ENCODE measurements around the gene MYCBP2.

MYCBP2 gene, protein sequence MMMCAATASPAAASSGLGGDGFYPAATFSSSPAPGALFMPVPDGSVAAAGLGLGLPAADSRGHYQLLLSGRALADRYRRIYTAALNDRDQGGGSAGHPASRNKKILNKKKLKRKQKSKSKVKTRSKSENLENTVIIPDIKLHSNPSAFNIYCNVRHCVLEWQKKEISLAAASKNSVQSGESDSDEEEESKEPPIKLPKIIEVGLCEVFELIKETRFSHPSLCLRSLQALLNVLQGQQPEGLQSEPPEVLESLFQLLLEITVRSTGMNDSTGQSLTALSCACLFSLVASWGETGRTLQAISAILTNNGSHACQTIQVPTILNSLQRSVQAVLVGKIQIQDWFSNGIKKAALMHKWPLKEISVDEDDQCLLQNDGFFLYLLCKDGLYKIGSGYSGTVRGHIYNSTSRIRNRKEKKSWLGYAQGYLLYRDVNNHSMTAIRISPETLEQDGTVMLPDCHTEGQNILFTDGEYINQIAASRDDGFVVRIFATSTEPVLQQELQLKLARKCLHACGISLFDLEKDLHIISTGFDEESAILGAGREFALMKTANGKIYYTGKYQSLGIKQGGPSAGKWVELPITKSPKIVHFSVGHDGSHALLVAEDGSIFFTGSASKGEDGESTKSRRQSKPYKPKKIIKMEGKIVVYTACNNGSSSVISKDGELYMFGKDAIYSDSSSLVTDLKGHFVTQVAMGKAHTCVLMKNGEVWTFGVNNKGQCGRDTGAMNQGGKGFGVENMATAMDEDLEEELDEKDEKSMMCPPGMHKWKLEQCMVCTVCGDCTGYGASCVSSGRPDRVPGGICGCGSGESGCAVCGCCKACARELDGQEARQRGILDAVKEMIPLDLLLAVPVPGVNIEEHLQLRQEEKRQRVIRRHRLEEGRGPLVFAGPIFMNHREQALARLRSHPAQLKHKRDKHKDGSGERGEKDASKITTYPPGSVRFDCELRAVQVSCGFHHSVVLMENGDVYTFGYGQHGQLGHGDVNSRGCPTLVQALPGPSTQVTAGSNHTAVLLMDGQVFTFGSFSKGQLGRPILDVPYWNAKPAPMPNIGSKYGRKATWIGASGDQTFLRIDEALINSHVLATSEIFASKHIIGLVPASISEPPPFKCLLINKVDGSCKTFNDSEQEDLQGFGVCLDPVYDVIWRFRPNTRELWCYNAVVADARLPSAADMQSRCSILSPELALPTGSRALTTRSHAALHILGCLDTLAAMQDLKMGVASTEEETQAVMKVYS (N-terminal part only)

DNA sequence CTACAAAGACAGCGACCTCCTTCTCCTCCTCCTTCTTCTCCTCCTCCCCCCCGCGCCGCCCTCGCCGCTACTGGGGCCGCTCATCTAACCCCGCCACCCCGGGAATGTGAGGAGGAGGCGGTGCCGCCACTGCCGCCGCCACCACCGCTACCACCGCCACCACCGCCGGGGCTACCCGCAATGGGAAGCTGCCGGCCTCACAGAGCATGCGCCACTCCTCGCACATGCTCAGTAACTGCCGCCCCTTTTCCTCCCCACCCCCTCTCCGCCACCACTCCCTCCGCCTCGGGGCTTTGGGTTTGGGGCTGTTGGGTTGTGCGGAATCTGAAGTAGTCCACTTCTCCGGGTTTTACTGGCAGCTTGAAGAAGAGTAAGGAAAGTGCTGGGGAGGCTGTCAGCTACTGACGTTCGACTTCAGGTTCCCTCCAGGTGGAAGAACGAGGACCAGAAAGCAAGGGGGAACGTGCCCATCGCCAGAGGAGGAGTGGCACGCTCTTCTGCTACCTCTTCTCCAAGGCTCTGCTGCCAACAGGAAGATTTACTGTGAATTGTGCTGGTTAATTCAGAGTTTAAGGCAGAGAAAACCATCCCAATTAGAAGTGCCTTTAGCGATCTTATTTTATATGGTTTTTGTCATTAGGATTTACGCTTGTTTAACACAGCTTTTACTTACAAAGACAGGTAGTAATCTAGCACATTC is at the start of gene MYCBP2:
Gene MYCBP2, minus strand, starts transcription at position 190 of the 700 bp plus-strand sequence. CDS start 319 bp downstream, outside the sequence.
- Histone ChIP-seq H3K27me3 (ENCODE audit: insufficient read depth, insufficient read length) (peaks cover 31% of the 10 kb centered on the region), H3K4me3 (ENCODE audit: insufficient read length, low read depth) (peak within 1 kb of the TSS; percentile 78), H3K9me3 (ENCODE audit: insufficient read depth, low read length) (no peaks in the 10 kb centered on the region), H3K4me1 (ENCODE audit: insufficient read depth, insufficient read length) (no peaks in the 10 kb centered on the region), H3K9ac (ENCODE audit: insufficient read length, low read depth) (peak within 1 kb of the TSS; percentile 76), H3K36me3 (ENCODE audit: insufficient read depth, insufficient read length, low read length) (no peaks in the 10 kb centered on the region)
- no peak for TF ChIP-seq ZNF274 (IDR thresholded peaks at IDR 0.05; ENCODE audit: low read depth, low read length)
- DNase-seq (ENCODE audit: low read depth, low spot score) = peak; percentile 99

DNA sequence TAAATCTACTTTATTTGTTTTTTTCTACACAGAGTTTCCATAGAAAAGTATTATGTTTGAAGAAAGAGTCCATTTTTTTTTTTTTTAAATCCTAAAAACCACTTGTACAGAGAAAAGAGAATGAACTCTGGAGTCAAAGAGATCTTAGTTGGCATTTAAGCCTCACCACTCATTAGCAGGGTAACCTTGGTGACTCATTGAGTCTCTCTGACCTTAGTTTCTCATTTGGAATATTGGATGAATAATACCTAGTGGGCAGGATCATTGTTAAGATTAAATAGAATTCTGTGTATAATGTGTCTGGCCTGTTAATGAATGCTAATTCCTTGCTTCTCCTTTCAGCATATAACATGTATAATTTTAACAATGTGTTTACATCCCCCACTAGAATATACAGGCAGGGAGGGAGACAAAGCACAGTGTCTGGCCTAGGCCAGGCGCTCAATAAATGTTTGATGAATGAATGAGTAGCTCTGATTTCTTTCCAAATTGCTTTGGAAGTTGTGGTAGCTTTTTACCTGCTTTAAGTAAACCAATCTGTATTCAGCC is 48.7 kb upstream of the MYCBP2 start:
- TF ChIP-seq ZNF274 (IDR thresholded peaks at IDR 0.05; ENCODE audit: low read depth, low read length) (no peak), SUZ12 (IDR thresholded peaks at IDR 0.05; ENCODE audit: extremely low read depth, insufficient read depth, insufficient read length) (no peak), YY1 (IDR thresholded peaks at IDR 0.05; ENCODE audit: insufficient read depth, insufficient read length) (no peak)
- Histone ChIP-seq H3K9ac (ENCODE audit: insufficient read length, low read depth) (no peak overlapping the region), H3K27me3 (ENCODE audit: insufficient read depth, insufficient read length) (no peaks in the 10 kb centered on the region), H3K4me1 (ENCODE audit: insufficient read depth, insufficient read length) (no peaks in the 10 kb centered on the region), H3K9me3 (ENCODE audit: insufficient read depth, low read length) (no peaks in the 10 kb centered on the region), H3K36me3 (ENCODE audit: insufficient read depth, insufficient read length, low read length) (no peaks in the 10 kb centered on the region), H3K4me3 (ENCODE audit: insufficient read length, low read depth) (no peak overlapping the region)
- no peak for DNase-seq (ENCODE audit: low read depth, low spot score)

DNA sequence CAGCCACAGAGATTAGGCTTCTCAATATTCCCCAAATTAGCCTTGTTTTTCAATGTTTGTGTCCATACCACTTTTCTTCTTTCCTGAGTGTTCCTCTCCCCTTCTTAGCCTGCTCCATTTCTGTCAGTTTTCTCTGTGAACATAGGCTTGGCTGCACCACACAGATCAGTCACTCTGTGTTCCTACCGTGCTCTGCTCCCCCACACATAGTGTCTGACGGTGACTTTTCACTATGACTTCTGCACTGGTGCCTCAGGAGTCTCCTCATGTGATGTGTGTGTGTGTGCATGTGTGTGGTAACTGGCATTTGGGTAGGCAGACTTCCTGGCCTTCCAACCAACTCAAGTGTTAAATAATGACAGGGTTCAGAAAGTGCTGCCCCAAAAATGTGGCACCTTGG is 47.9 kb upstream of the MYCBP2 start:
- no peaks in the 10 kb centered on the region for H3K9me3 ChIP-seq (ENCODE audit: insufficient read depth, low read length)
- no peaks in the 10 kb centered on the region for H3K4me1 ChIP-seq (ENCODE audit: insufficient read depth, insufficient read length)
- no peak for DNase-seq (ENCODE audit: low read depth, low spot score)
- H3K4me3 ChIP-seq (ENCODE audit: insufficient read length, low read depth) = no peak overlapping the region
- TF ChIP-seq ZNF274 (IDR thresholded peaks at IDR 0.05; ENCODE audit: low read depth, low read length) (no peak), SUZ12 (IDR thresholded peaks at IDR 0.05; ENCODE audit: extremely low read depth, insufficient read depth, insufficient read length) (no peak)
- H3K9ac ChIP-seq (ENCODE audit: insufficient read length, low read depth) = no peak overlapping the region
- H3K36me3 ChIP-seq (ENCODE audit: insufficient read depth, insufficient read length, low read length) = no peaks in the 10 kb centered on the region
- H3K27me3 ChIP-seq (ENCODE audit: insufficient read depth, insufficient read length) = no peaks in the 10 kb centered on the region

DNA sequence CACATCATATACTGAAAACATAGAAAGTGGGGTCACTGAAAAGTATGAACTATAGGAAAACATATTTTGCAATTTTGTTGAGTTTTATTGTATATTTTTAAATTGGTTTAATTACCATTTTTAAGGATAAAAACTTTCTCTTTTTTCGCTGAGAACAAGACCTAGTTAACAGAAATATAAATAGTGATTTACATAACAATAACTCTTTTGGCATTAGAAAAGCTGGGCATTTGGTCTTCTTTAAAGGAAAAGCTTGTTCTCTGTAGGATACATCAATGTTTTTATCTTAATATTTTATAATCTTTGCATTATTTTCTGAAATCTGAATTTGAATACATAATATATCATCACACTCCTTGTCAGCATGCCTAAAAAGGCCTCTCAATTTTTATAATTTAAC is 47.4 kb upstream of the MYCBP2 start:
- no peaks in the 10 kb centered on the region for H3K36me3 ChIP-seq (ENCODE audit: insufficient read depth, insufficient read length, low read length)
- TF ChIP-seq ZNF274 (IDR thresholded peaks at IDR 0.05; ENCODE audit: low read depth, low read length) (no peak), SUZ12 (IDR thresholded peaks at IDR 0.05; ENCODE audit: extremely low read depth, insufficient read depth, insufficient read length) (no peak), YY1 (IDR thresholded peaks at IDR 0.05; ENCODE audit: insufficient read depth, insufficient read length) (no peak)
- H3K4me1 ChIP-seq (ENCODE audit: insufficient read depth, insufficient read length) = no peaks in the 10 kb centered on the region
- H3K27me3 ChIP-seq (ENCODE audit: insufficient read depth, insufficient read length) = no peaks in the 10 kb centered on the region
- H3K4me3 ChIP-seq (ENCODE audit: insufficient read length, low read depth) = no peak overlapping the region
- H3K9ac ChIP-seq (ENCODE audit: insufficient read length, low read depth) = no peak overlapping the region
- no peaks in the 10 kb centered on the region for H3K9me3 ChIP-seq (ENCODE audit: insufficient read depth, low read length)
- no peak for DNase-seq (ENCODE audit: low read depth, low spot score)

DNA sequence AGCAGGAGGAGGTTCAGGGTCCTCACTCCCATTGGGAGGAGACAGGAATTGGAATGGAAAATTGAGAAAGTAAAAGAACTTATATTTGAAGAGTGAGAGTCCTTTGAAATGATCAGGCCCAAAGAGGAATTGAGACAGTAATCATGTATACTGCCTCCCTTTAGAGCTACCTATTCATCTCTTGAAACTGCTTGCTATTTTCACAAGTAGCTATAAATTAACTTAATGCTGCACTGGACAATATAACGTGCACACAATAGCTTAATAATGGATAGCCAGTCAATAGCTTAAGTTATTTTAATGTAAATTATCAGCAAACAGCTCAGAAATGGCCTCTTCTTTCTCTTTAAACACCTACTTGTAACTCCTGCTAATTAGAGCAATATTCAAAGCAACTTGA is 46.6 kb upstream of the MYCBP2 start:
- TF ChIP-seq ZNF274 (IDR thresholded peaks at IDR 0.05; ENCODE audit: low read depth, low read length) (no peak), YY1 (IDR thresholded peaks at IDR 0.05; ENCODE audit: insufficient read depth, insufficient read length) (no peak), SUZ12 (IDR thresholded peaks at IDR 0.05; ENCODE audit: extremely low read depth, insufficient read depth, insufficient read length) (no peak)
- Histone ChIP-seq H3K27me3 (ENCODE audit: insufficient read depth, insufficient read length) (no peaks in the 10 kb centered on the region), H3K9me3 (ENCODE audit: insufficient read depth, low read length) (no peaks in the 10 kb centered on the region), H3K4me1 (ENCODE audit: insufficient read depth, insufficient read length) (no peaks in the 10 kb centered on the region), H3K36me3 (ENCODE audit: insufficient read depth, insufficient read length, low read length) (no peaks in the 10 kb centered on the region), H3K9ac (ENCODE audit: insufficient read length, low read depth) (no peak overlapping the region), H3K4me3 (ENCODE audit: insufficient read length, low read depth) (no peak overlapping the region)
- DNase-seq (ENCODE audit: low read depth, low spot score) = no peak

DNA sequence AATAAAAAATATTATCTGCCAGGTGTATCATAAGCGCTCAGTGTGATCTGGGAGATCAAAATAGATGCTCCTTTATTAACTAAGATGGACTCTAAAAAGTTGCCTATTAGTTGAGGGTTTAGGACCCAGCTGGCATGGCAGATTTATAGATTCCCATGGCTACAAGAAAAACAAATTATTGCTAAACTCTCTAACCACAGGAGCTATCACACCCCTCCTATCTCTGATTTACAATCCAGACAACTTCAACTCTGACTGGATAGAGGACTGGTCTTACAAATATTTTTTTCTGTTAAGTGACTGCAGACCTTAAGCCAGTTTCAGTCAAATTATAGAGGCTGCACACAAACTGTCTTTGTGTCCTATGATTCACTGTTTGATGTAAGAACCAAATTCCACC is 45.4 kb upstream of the MYCBP2 start:
- Histone ChIP-seq H3K36me3 (ENCODE audit: insufficient read depth, insufficient read length, low read length) (no peaks in the 10 kb centered on the region), H3K4me1 (ENCODE audit: insufficient read depth, insufficient read length) (no peaks in the 10 kb centered on the region), H3K27me3 (ENCODE audit: insufficient read depth, insufficient read length) (no peaks in the 10 kb centered on the region), H3K4me3 (ENCODE audit: insufficient read length, low read depth) (no peak overlapping the region), H3K9me3 (ENCODE audit: insufficient read depth, low read length) (no peaks in the 10 kb centered on the region), H3K9ac (ENCODE audit: insufficient read length, low read depth) (no peak overlapping the region)
- DNase-seq (ENCODE audit: low read depth, low spot score) = no peak
- TF ChIP-seq SUZ12 (IDR thresholded peaks at IDR 0.05; ENCODE audit: extremely low read depth, insufficient read depth, insufficient read length) = no peak
- no peak for TF ChIP-seq YY1 (IDR thresholded peaks at IDR 0.05; ENCODE audit: insufficient read depth, insufficient read length)
- TF ChIP-seq ZNF274 (IDR thresholded peaks at IDR 0.05; ENCODE audit: low read depth, low read length) = no peak
